HCT116 (cell line): ENCODE measurements around the gene SYNGR3. TPM values are rescaled to one million over a fixed set of nuclear protein-coding genes. Genes with fewer than 3 reads are reported as not detected.

Experiments used
- ATAC-seq: fragments of 200-7000 bp; cut with Tn5 transposase; 2 replicates; pipeline ENCODE4 v1.9.1; 2020; ENCODE audit warnings: mild to moderate bottlenecking, moderate library complexity
- BruUV-seq: library from RNA; stranded (reverse); fragments of 400-500 nt; replicated peaks from 2 replicates; lab custom pipeline; 2021; lab: Mats Ljungman, UMichigan
- CTCF ChIA-PET: fragments of 300-600 bp; sonication (Branson Sonifier 250); formaldehyde crosslinking; loops from one replicate; lab custom pipeline; 2021; ENCODE audit warnings: antibody characterized with exemption; lab: Charles Lee
- POLR2A ChIA-PET: fragments of 300-600, 350-600 bp; sonication (Branson Sonifier 250); formaldehyde crosslinking; loops from one replicate; lab custom pipeline; 2021; ENCODE audit warnings: antibody characterized with exemption; lab: Charles Lee
- RAD21 ChIA-PET, 2 experiments: fragments of 300-600 bp; sonication (Branson Sonifier 250); formaldehyde crosslinking; loops; one replicate each; lab custom pipeline; 2023; ENCODE audit warnings: low total read pairs in 2 of 2; ENCODE audit not compliant: uncharacterized antibody in 2 of 2, unreplicated experiment in 2 of 2, low non-redundant PET in 1 of 2; lab: Charles Lee
- DNase-seq: peaks from one replicate; pipeline ENCODE4 v3.0.0-alpha.2; 2010; ENCODE audit warnings: low read depth, low spot score
- H2AFZ ChIP-seq: fragments of 200-600 bp; shearing (Covaris generic), sonication (generic); 2 replicates; pipeline ENCODE4 v1.6.1; 2017; ENCODE audit warnings: low read depth, mixed run types, mixed read lengths, antibody characterized with exemption, low read length; ENCODE audit not compliant: poor library complexity, severe bottlenecking
- H3K27ac ChIP-seq: 2 replicates; pipeline ENCODE4 v1.5.1; 2012; ENCODE audit warnings: low read depth, low read length
- H3K27me3 ChIP-seq: fragments of 200-600 bp; sonication (generic); 2 replicates; pipeline ENCODE4 v1.6.1; 2016; ENCODE audit warnings: mixed run types, low read length, mixed read lengths; ENCODE audit not compliant: insufficient read depth
- H3K36me3 ChIP-seq, 2 experiments: fragments of 200-500 bp in 1 of 2; fragments of 200-600 bp in 1 of 2; sonication (Bioruptor generic) in 1 of 2; sonication (generic) in 1 of 2; 2 replicates each; pipeline versions ENCODE4 v1.5.1 to v1.6.1; 2014 to 2016; ENCODE audit warnings: low read length in 2 of 2, inconsistent platforms in 1 of 2, mixed read lengths in 1 of 2, mixed run types in 1 of 2; ENCODE audit not compliant: insufficient read depth in 2 of 2, control insufficient read depth in 1 of 2
- H3K4me1 ChIP-seq, 2 experiments: fragments of 200-600 bp in 1 of 2; sonication (generic) in 1 of 2; 2 replicates each; pipeline versions ENCODE4 v1.5.1 to v1.6.1; 2012 to 2017; ENCODE audit warnings: low read length in 2 of 2, inconsistent platforms in 1 of 2, mild to moderate bottlenecking in 1 of 2, mixed read lengths in 1 of 2, mixed run types in 1 of 2, moderate library complexity in 1 of 2; ENCODE audit not compliant: insufficient read depth in 2 of 2, control insufficient read depth in 1 of 2
- H3K4me2 ChIP-seq: fragments of 200-600 bp; sonication (generic); 2 replicates; pipeline ENCODE4 v1.6.1; 2017; ENCODE audit warnings: mixed run types, low read length, mixed read lengths
- H3K4me3 ChIP-seq, 2 experiments: fragments of 200-600 bp in 1 of 2; sonication (generic) in 1 of 2; replicated peaks in 1 of 2; 2 replicates each; pipeline ENCODE4 v1.5.1; 2011 to 2016; ENCODE audit warnings: low read length in 2 of 2, control low read depth in 1 of 2, low read depth in 1 of 2, mild to moderate bottlenecking in 1 of 2, mixed read lengths in 1 of 2, mixed run types in 1 of 2
- H3K79me2 ChIP-seq: fragments of 200-600 bp; sonication (generic); 2 replicates; pipeline ENCODE4 v1.6.1; 2017; ENCODE audit warnings: mild to moderate bottlenecking, mixed run types, low read length, moderate library complexity, mixed read lengths; ENCODE audit not compliant: insufficient read depth
- H3K9ac ChIP-seq: fragments of 200-600 bp; sonication (generic); 2 replicates; pipeline ENCODE4 v1.6.1; 2016; ENCODE audit warnings: low read length, mixed read lengths
- H3K9me2 ChIP-seq: fragments of 200-600 bp; sonication (generic), shearing (Covaris generic); 2 replicates; pipeline ENCODE4 v1.6.1; 2017; ENCODE audit warnings: mixed run types, mild to moderate bottlenecking, moderate library complexity; ENCODE audit not compliant: insufficient read depth
- H3K9me3 ChIP-seq, 2 experiments: fragments of 200-500 bp in 1 of 2; fragments of 200-600 bp in 1 of 2; sonication (Bioruptor generic) in 1 of 2; sonication (generic) in 1 of 2; 2 replicates each; pipeline ENCODE4 v1.6.1; 2014 to 2017; ENCODE audit warnings: low read length in 2 of 2, mixed read lengths in 2 of 2, inconsistent platforms in 1 of 2, low read depth in 1 of 2, mild to moderate bottlenecking in 1 of 2, mixed run types in 1 of 2, moderate library complexity in 1 of 2; ENCODE audit not compliant: control insufficient read depth in 1 of 2, insufficient read depth in 1 of 2
- H4K20me1 ChIP-seq: fragments of 200-600 bp; sonication (generic), shearing (Covaris generic); 2 replicates; pipeline ENCODE4 v1.6.1; 2017; ENCODE audit warnings: mixed run types, mild to moderate bottlenecking, moderate library complexity; ENCODE audit not compliant: insufficient read depth
- CBX3 ChIP-seq: IDR thresholded peaks from 2 replicates; pipeline ENCODE4 v1.6.1; 2012; ENCODE audit warnings: low read depth
- CEBPB ChIP-seq: IDR thresholded peaks from 2 replicates; pipeline ENCODE4 v1.6.1; 2012; ENCODE audit warnings: low read depth
- EGR1 ChIP-seq: IDR thresholded peaks from 2 replicates; pipeline ENCODE4 v1.6.1; 2012; ENCODE audit warnings: low read depth
- ELF1 ChIP-seq: IDR thresholded peaks from 2 replicates; pipeline ENCODE4 v1.6.1; 2012; ENCODE audit warnings: low read depth, borderline replicate concordance
- EZH2 ChIP-seq: fragments of 200-600 bp; sonication (generic); IDR thresholded peaks from 2 replicates; pipeline ENCODE4 v1.6.1; 2017; ENCODE audit warnings: antibody characterized with exemption, mixed run types
- FOSL1 ChIP-seq: IDR thresholded peaks from 2 replicates; pipeline ENCODE4 v1.6.1; 2012; ENCODE audit warnings: low read depth
- JUND ChIP-seq: IDR thresholded peaks from 2 replicates; pipeline ENCODE4 v1.6.1; 2012
- POLR2AphosphoS5 ChIP-seq: IDR thresholded peaks from 2 replicates; pipeline ENCODE4 v1.6.1; 2011; ENCODE audit warnings: mild to moderate bottlenecking, low read depth, low read length, moderate library complexity
- SP1 ChIP-seq: IDR thresholded peaks from 2 replicates; pipeline ENCODE4 v1.6.1; 2012; ENCODE audit warnings: low read depth
- SRF ChIP-seq: IDR thresholded peaks from 2 replicates; pipeline ENCODE4 v1.6.1; 2012; ENCODE audit warnings: low read depth
- TCF7L2 ChIP-seq: IDR thresholded peaks from 2 replicates; pipeline ENCODE4 v1.7.0; 2011; ENCODE audit warnings: borderline replicate concordance, inconsistent platforms; ENCODE audit not compliant: insufficient read depth, insufficient read length; ENCODE audit errors: extremely low read depth
- YY1 ChIP-seq: IDR thresholded peaks from 2 replicates; pipeline ENCODE4 v1.6.1; 2011; ENCODE audit warnings: low read length, low read depth, moderate library complexity, mild to moderate bottlenecking; ENCODE audit not compliant: insufficient replicate concordance; ENCODE audit errors: extremely low read depth
- ZBTB33 ChIP-seq: IDR thresholded peaks from 2 replicates; pipeline ENCODE4 v1.6.1; 2011; ENCODE audit warnings: mild to moderate bottlenecking, low read length, moderate library complexity; ENCODE audit not compliant: insufficient replicate concordance; ENCODE audit errors: extremely low read depth
- ZFX ChIP-seq: fragments of 450-650 bp; IDR thresholded peaks from 2 replicates; pipeline ENCODE4 v1.6.1; 2017
- ZNF274 ChIP-seq: fragments of 200-500 bp; sonication (Bioruptor generic); IDR thresholded peaks from 2 replicates; pipeline ENCODE4 v1.6.1; 2014; ENCODE audit warnings: mild to moderate bottlenecking, low read depth, low read length, inconsistent platforms
- intact Hi-C: fragments of 100-400 bp; cut with micrococcal nuclease; formaldehyde crosslinking; loops from 2 replicates; pipeline ENCODE4 v1.10.0; 2022
- total RNA-seq: library from RNA; stranded (reverse); gene quantifications from one replicate; pipeline ENCODE4 v1.2.1, GENCODE V29; 2021; ENCODE audit not compliant: unreplicated experiment
- TF ChIP-seq, protein P1 (sequence below): IDR thresholded peaks from 2 replicates; pipeline ENCODE4 v1.6.1; 2012
- TF ChIP-seq, protein P2 (sequence below), 3 experiments: fragments of 200-600 bp in 1 of 3; sonication (generic) in 1 of 3; IDR thresholded peaks in 2 of 3; conservative IDR thresholded peaks in 1 of 3; 2 replicates each; pipeline ENCODE4 v1.5.1; 2012 to 2017; ENCODE audit warnings: low read depth in 2 of 3, low read length in 2 of 3, antibody characterized with exemption in 1 of 3, borderline replicate concordance in 1 of 3, control low read depth in 1 of 3, mild to moderate bottlenecking in 1 of 3, mixed read lengths in 1 of 3, mixed run types in 1 of 3, moderate library complexity in 1 of 3; ENCODE audit not compliant: insufficient read depth in 1 of 3
- TF ChIP-seq, protein P3 (sequence below): IDR thresholded peaks from 2 replicates; pipeline ENCODE4 v1.6.1; 2012

SYNGR3 gene
- total RNA-seq, 1 experiment from 2014 or later: 11.5 TPM

- no peaks in the 10 kb centered on the region for H3K36me3 ChIP-seq
- DNase-seq: no peak
- H3K27me3 ChIP-seq: no peaks in the 10 kb centered on the region
- no peak overlapping the region for H2AFZ ChIP-seq
- no peaks in the 10 kb centered on the region for H4K20me1 ChIP-seq
- peaks cover 32 to 55% of the 10 kb centered on the region in 2 experiments for H3K4me1 ChIP-seq
- intact Hi-C loops: loop anchor here (10.0 kb wide), 1 partner anchor 229 kb away; the partner anchor contains the start of gene ECI1
- BruUV-seq: no TSS peak
- ChIA-PET RAD21 (no interaction called here), CTCF (interaction anchor here (1.1 kb wide), 1 partner anchor 22 kb away, joined by 3 read pairs; no protein-coding TSS in a partner anchor)
- H3K79me2 ChIP-seq: peaks cover 21% of the 10 kb centered on the region; the same call in 1 of the 2 replicates
- TF ChIP-seq, protein P1, sequence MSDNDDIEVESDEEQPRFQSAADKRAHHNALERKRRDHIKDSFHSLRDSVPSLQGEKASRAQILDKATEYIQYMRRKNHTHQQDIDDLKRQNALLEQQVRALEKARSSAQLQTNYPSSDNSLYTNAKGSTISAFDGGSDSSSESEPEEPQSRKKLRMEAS: no peak
- no peak for TF ChIP-seq TCF7L2
- TF ChIP-seq ZBTB33: no peak
- TF ChIP-seq ZNF274: no peak
- no peak for TF ChIP-seq ELF1
- no peak for TF ChIP-seq POLR2AphosphoS5
- TF ChIP-seq, protein P2, sequence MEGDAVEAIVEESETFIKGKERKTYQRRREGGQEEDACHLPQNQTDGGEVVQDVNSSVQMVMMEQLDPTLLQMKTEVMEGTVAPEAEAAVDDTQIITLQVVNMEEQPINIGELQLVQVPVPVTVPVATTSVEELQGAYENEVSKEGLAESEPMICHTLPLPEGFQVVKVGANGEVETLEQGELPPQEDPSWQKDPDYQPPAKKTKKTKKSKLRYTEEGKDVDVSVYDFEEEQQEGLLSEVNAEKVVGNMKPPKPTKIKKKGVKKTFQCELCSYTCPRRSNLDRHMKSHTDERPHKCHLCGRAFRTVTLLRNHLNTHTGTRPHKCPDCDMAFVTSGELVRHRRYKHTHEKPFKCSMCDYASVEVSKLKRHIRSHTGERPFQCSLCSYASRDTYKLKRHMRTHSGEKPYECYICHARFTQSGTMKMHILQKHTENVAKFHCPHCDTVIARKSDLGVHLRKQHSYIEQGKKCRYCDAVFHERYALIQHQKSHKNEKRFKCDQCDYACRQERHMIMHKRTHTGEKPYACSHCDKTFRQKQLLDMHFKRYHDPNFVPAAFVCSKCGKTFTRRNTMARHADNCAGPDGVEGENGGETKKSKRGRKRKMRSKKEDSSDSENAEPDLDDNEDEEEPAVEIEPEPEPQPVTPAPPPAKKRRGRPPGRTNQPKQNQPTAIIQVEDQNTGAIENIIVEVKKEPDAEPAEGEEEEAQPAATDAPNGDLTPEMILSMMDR (IDR thresholded peaks at IDR 0.05 in 2 of 3, conservative IDR thresholded peaks at IDR 0.05 in 1 of 3; ENCODE audit: borderline replicate concordance in 1 of 3, insufficient read depth in 1 of 3, low read depth in 2 of 3, low read length in 2 of 3): no peak
- no peak for TF ChIP-seq ZFX
- no peak for TF ChIP-seq JUND
- no peak for TF ChIP-seq SRF
- no peak for TF ChIP-seq EGR1
- TF ChIP-seq, protein P3, sequence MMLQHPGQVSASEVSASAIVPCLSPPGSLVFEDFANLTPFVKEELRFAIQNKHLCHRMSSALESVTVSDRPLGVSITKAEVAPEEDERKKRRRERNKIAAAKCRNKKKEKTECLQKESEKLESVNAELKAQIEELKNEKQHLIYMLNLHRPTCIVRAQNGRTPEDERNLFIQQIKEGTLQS: no peak
- TF ChIP-seq CBX3: no peak
- TF ChIP-seq SP1: no peak
- TF ChIP-seq CEBPB: no peak
- TF ChIP-seq YY1: no peak
- no peak for TF ChIP-seq FOSL1
- no peak for TF ChIP-seq EZH2
- TF ChIP-seq, all 23 proteins: peak for 0
- no peak for ATAC-seq
- POLR2A ChIA-PET: interaction anchor here (0.5 to 0.9 kb wide), 2 partner anchors 61 to 115 kb away, joined by 3 read pairs; partner anchors contain the start of gene RPS2
- H3K4me3 ChIP-seq: peak overlapping the region; percentile 43 to 56
- no peaks in the 10 kb centered on the region for H3K9me3 ChIP-seq
- no peaks in the 10 kb centered on the region for H3K9me2 ChIP-seq
- peak overlapping the region; percentile 84 for H3K4me2 ChIP-seq
- H3K9ac ChIP-seq: peak overlapping the region; percentile 57
- H3K27ac ChIP-seq: peak overlapping the region; percentile 3; the same call in 1 of the 2 replicates
Observed at GRCh38 chr16:2025878-2026460, 36.2 kb downstream of the SYNGR3 start.
